ENCODE data around the gene USP17L18.
"Not testable (repeated sequence)": the region's sequence is repeated elsewhere in the genome, so short reads cannot be mapped to it uniquely, and the experiment has no call there.

Gene USP17L18, protein sequence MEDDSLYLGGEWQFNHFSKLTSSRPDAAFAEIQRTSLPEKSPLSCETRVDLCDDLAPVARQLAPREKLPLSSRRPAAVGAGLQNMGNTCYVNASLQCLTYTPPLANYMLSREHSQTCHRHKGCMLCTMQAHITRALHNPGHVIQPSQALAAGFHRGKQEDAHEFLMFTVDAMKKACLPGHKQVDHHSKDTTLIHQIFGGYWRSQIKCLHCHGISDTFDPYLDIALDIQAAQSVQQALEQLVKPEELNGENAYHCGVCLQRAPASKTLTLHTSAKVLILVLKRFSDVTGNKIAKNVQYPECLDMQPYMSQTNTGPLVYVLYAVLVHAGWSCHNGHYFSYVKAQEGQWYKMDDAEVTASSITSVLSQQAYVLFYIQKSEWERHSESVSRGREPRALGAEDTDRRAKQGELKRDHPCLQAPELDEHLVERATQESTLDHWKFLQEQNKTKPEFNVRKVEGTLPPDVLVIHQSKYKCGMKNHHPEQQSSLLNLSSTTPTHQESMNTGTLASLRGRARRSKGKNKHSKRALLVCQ

DNA sequence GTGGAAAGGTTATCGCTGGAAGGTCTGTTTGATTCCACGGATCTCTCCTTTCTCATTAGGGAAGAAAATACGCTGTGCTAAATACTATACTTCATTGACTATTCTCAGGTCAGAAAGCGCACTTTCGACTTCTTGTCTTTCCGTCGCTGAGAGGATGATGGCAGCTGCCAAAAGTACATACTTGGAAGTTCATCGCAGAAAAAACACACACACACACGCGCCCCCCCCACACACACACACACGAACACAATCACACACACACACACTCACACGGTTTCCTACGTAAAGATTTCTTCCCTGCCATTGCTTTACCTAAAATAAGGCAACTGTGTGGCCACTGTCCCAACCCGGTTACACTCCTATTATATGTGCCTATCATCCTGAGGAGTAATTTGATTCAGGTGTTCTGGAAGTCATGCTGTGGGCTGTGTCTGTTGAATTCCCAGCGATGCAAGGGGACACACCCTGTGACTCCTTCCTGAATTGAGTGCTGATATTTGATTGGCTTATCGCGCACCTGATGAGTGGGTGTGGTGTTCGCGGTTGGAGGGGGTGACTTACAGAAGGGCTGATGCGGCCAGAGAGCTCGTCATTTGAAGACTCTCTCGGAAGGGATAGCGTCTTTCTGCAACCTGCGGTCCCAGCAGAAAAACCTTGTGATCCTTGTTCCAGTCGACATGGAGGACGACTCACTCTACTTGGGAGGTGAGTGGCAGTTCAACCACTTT, at the start of gene USP17L18:
Gene USP17L18, plus strand, starts transcription at position 678 of the 728 bp plus-strand sequence. Its CDS starts 0 bp downstream, at position 678.
- DNase-seq (ENCODE audit: low spot score); in situ Hi-C loops (cut with MboI; ENCODE audit: low pct_unique_long_range_greater_than_20kb, low sequenced_read_pairs, unreplicated experiment): not testable (repeated sequence)

DNA sequence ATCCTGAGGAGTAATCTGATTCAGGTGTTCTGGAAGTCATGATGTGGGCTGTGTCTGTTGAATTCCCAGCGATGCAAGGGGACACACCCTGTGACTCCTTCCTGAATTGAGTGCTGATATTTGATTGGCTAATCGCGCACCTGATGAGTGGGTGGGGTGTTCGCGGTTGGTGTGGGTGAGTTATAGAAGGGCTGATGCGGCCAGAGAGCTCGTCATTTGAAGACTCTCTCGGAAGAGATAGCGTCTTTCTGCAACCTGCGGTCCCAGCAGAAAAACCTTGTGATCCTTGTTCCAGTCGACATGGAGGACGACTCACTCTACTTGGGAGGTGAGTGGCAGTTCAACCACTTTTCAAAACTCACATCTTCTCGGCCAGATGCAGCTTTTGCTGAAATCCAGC, 38.1 kb upstream of the USP17L18 start, which contains the start of gene USP17L10:
Gene USP17L10, plus strand, starts transcription at position 301 of the 400 bp plus-strand sequence. Its CDS starts 0 bp downstream, at position 301.
- in situ Hi-C loops (cut with MboI; ENCODE audit: low pct_unique_long_range_greater_than_20kb, low sequenced_read_pairs, unreplicated experiment); DNase-seq (ENCODE audit: low spot score): not testable (repeated sequence)

DNA sequence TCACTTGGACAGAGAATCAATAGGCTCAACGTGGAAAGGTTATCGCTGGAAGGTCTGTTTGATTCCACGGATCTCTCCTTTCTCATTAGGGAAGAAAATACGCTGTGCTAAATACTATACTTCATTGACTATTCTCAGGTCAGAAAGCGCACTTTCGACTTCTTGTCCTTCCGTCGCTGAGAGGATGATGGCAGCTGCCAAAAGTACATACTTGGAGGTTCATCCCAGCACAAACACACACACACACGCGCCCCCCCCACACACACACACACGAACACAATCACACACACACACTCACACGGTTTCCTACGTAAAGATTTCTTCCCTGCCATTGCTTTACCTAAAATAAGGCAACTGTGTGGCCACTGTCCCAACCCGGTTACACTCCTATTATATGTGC, 33.7 kb upstream of the USP17L18 start:
- in situ Hi-C loops (cut with MboI; ENCODE audit: low pct_unique_long_range_greater_than_20kb, low sequenced_read_pairs, unreplicated experiment); DNase-seq (ENCODE audit: low spot score): not testable (repeated sequence)

DNA sequence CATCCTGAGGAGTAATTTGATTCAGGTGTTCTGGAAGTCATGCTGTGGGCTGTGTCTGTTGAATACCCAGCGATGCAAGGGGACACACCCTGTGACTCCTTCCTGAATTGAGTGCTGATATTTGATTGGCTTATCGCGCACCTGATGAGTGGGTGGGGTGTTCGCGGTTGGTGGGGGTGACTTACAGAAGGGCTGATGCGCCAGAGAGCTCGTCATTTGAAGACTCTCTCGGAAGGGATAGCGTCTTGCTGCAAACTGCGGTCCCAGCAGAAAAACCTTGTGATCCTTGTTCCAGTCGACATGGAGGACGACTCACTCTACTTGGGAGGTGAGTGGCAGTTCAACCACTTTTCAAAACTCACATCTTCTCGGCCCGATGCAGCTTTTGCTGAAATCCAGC, 33.3 kb upstream of the USP17L18 start, which contains the start of gene USP17L11:
Gene USP17L11, plus strand, starts transcription at position 301 of the 400 bp plus-strand sequence. Its CDS starts 0 bp downstream, at position 301.
- DNase-seq (ENCODE audit: low spot score); in situ Hi-C loops (cut with MboI; ENCODE audit: low pct_unique_long_range_greater_than_20kb, low sequenced_read_pairs, unreplicated experiment): not testable (repeated sequence)

DNA sequence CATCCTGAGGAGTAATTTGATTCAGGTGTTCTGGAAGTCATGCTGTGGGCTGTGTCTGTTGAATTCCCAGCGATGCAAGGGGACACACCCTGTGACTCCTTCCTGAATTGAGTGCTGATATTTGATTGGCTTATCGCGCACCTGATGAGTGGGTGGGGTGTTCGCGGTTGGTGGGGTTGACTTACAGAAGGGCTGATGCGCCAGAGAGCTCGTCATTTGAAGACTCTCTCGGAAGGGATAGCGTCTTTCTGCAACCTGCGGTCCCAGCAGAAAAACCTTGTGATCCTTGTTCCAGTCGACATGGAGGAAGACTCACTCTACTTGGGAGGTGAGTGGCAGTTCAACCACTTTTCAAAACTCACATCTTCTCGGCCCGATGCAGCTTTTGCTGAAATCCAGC, 28.6 kb upstream of the USP17L18 start, which contains the start of gene USP17L12:
Gene USP17L12, plus strand, starts transcription at position 301 of the 400 bp plus-strand sequence. Its CDS starts 0 bp downstream, at position 301.
- in situ Hi-C loops (cut with MboI; ENCODE audit: low pct_unique_long_range_greater_than_20kb, low sequenced_read_pairs, unreplicated experiment); DNase-seq (ENCODE audit: low spot score): not testable (repeated sequence)

DNA sequence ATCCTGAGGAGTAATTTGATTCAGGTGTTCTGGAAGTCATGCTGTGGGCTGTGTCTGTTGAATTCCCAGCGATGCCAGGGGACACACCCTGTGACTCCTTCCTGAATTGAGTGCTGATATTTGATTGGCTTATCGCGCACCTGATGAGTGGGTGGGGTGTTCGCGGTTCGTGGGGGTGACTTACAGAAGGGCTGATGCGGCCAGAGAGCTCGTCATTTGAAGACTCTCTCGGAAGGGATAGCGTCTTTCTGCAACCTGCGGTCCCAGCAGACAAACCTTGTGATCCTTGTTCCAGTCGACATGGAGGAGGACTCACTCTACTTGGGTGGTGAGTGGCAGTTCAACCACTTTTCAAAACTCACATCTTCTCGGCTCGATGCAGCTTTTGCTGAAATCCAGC, 23.8 kb upstream of the USP17L18 start, which contains the start of gene USP17L13:
Gene USP17L13, plus strand, starts transcription at position 301 of the 400 bp plus-strand sequence. Its CDS starts 0 bp downstream, at position 301.
- in situ Hi-C loops (cut with MboI; ENCODE audit: low pct_unique_long_range_greater_than_20kb, low sequenced_read_pairs, unreplicated experiment); DNase-seq (ENCODE audit: low spot score): not testable (repeated sequence)

DNA sequence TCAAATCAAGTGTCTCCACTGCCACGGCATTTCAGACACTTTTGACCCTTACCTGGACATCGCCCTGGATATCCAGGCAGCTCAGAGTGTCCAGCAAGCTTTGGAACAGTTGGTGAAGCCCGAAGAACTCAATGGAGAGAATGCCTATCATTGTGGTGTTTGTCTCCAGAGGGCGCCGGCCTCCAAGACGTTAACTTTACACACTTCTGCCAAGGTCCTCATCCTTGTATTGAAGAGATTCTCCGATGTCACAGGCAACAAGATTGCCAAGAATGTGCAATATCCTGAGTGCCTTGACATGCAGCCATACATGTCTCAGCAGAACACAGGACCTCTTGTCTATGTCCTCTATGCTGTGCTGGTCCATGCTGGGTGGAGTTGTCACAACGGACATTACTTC, 18.2 kb upstream of the USP17L18 start:
- in situ Hi-C loops (cut with MboI; ENCODE audit: low pct_unique_long_range_greater_than_20kb, low sequenced_read_pairs, unreplicated experiment); DNase-seq (ENCODE audit: low spot score): not testable (repeated sequence)

DNA sequence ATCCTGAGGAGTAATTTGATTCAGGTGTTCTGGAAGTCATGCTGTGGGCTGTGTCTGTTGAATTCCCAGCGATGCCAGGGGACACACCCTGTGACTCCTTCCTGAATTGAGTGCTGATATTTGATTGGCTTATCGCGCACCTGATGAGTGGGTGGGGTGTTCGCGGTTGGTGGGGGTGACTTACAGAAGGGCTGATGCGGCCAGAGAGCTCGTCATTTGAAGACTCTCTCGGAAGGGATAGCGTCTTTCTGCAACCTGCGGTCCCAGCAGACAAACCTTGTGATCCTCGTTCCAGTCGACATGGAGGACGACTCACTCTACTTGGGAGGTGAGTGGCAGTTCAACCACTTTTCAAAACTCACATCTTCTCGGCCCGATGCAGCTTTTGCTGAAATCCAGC, 14.3 kb upstream of the USP17L18 start, which contains the start of gene USP17L15:
Gene USP17L15, plus strand, starts transcription at position 301 of the 400 bp plus-strand sequence. Its CDS starts 0 bp downstream, at position 301.
- DNase-seq (ENCODE audit: low spot score); in situ Hi-C loops (cut with MboI; ENCODE audit: low pct_unique_long_range_greater_than_20kb, low sequenced_read_pairs, unreplicated experiment): not testable (repeated sequence)

DNA sequence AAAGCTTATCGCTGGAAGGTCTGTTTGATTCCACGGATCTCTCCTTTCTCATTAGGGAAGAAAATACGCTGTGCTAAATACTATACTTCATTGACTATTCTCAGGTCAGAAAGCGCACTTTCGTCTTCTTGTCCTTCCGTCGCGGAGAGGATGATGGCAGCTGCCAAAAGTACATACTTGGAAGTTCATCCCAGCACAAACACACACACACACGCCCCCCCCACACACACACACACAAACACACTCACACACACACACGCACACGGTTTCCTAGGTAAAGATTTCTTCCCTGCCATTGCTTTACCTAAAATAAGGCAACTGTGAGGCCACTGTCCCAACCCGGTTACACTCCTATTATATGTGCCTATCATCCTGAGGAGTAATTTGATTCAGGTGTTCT, 10.0 kb upstream of the USP17L18 start:
- DNase-seq (ENCODE audit: low spot score); in situ Hi-C loops (cut with MboI; ENCODE audit: low pct_unique_long_range_greater_than_20kb, low sequenced_read_pairs, unreplicated experiment): not testable (repeated sequence)

DNA sequence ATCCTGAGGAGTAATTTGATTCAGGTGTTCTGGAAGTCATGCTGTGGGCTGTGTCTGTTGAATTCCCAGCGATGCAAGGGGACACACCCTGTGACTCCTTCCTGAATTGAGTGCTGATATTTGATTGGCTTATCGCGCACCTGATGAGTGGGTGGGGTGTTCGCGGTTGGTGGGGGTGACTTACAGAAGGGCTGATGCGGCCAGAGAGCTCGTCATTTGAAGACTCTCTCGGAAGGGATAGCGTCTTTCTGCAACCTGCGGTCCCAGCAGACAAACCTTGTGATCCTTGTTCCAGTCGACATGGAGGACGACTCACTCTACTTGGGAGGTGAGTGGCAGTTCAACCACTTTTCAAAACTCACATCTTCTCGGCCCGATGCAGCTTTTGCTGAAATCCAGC, 4.9 kb upstream of the USP17L18 start, which contains the start of gene USP17L17:
Gene USP17L17, plus strand, starts transcription at position 301 of the 400 bp plus-strand sequence. Its CDS starts 0 bp downstream, at position 301.
- in situ Hi-C loops (cut with MboI; ENCODE audit: low pct_unique_long_range_greater_than_20kb, low sequenced_read_pairs, unreplicated experiment); DNase-seq (ENCODE audit: low spot score): not testable (repeated sequence)

DNA sequence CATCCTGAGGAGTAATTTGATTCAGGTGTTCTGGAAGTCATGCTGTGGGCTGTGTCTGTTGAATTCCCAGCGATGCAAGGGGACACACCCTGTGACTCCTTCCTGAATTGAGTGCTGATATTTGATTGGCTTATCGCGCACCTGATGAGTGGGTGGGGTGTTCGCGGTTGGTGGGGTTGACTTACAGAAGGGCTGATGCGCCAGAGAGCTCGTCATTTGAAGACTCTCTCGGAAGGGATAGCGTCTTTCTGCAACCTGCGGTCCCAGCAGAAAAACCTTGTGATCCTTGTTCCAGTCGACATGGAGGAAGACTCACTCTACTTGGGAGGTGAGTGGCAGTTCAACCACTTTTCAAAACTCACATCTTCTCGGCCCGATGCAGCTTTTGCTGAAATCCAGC, 4.6 kb downstream of the USP17L18 start, which contains the start of gene USP17L19:
Gene USP17L19, plus strand, starts transcription at position 301 of the 400 bp plus-strand sequence. Its CDS starts 0 bp downstream, at position 301.
- DNase-seq (ENCODE audit: low spot score); in situ Hi-C loops (cut with MboI; ENCODE audit: low pct_unique_long_range_greater_than_20kb, low sequenced_read_pairs, unreplicated experiment): not testable (repeated sequence)

DNA sequence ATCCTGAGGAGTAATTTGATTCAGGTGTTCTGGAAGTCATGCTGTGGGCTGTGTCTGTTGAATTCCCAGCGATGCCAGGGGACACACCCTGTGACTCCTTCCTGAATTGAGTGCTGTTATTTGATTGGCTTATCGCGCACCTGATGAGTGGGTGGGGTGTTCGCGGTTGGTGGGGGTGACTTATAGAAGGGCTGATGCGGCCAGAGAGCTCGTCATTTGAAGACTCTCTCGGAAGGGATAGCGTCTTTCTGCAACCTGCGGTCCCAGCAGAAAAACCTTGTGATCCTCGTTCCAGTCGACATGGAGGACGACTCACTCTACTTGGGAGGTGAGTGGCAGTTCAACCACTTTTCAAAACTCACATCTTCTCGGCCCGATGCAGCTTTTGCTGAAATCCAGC, 9.4 kb downstream of the USP17L18 start, which contains the start of gene USP17L20:
Gene USP17L20, plus strand, starts transcription at position 301 of the 400 bp plus-strand sequence. Its CDS starts 0 bp downstream, at position 301.
- DNase-seq (ENCODE audit: low spot score); in situ Hi-C loops (cut with MboI; ENCODE audit: low pct_unique_long_range_greater_than_20kb, low sequenced_read_pairs, unreplicated experiment): not testable (repeated sequence)

DNA sequence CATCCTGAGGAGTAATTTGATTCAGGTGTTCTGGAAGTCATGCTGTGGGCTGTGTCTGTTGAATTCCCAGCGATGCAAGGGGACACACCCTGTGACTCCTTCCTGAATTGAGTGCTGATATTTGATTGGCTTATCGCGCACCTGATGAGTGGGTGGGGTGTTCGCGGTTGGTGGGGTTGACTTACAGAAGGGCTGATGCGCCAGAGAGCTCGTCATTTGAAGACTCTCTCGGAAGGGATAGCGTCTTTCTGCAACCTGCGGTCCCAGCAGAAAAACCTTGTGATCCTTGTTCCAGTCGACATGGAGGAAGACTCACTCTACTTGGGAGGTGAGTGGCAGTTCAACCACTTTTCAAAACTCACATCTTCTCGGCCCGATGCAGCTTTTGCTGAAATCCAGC, 14.1 kb downstream of the USP17L18 start, which contains the start of gene USP17L21:
Gene USP17L21, plus strand, starts transcription at position 301 of the 400 bp plus-strand sequence. Its CDS starts 0 bp downstream, at position 301.
- DNase-seq (ENCODE audit: low spot score); in situ Hi-C loops (cut with MboI; ENCODE audit: low pct_unique_long_range_greater_than_20kb, low sequenced_read_pairs, unreplicated experiment): not testable (repeated sequence)

DNA sequence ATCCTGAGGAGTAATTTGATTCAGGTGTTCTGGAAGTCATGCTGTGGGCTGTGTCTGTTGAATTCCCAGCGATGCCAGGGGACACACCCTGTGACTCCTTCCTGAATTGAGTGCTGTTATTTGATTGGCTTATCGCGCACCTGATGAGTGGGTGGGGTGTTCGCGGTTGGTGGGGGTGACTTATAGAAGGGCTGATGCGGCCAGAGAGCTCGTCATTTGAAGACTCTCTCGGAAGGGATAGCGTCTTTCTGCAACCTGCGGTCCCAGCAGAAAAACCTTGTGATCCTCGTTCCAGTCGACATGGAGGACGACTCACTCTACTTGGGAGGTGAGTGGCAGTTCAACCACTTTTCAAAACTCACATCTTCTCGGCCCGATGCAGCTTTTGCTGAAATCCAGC, 18.9 kb downstream of the USP17L18 start, which contains the start of gene USP17L22:
Gene USP17L22, plus strand, starts transcription at position 301 of the 400 bp plus-strand sequence. Its CDS starts 0 bp downstream, at position 301.
- in situ Hi-C loops (cut with MboI; ENCODE audit: low pct_unique_long_range_greater_than_20kb, low sequenced_read_pairs, unreplicated experiment); DNase-seq (ENCODE audit: low spot score): not testable (repeated sequence)

DNA sequence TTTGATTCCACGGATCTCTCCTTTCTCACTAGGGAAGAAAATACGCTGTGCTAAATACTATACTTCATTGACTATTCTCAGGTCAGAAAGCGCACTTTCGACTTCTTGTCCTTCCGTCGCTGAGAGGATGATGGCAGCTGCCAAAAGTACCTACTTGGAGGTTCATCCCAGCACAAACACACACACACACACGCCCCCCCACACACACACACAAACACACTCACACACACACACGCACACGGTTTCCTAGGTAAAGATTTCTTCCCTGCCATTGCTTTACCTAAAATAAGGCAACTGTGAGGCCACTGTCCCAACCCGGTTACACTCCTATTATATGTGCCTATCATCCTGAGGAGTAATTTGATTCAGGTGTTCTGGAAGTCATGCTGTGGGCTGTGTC, 23.3 kb downstream of the USP17L18 start:
- in situ Hi-C loops (cut with MboI; ENCODE audit: low pct_unique_long_range_greater_than_20kb, low sequenced_read_pairs, unreplicated experiment); DNase-seq (ENCODE audit: low spot score): not testable (repeated sequence)

Data from GM13977 (cell line).